Liver (tissue), 9 donors: ENCODE data around the gene SLC25A41. TPM values are rescaled to one million over a fixed set of nuclear protein-coding genes. Genes with fewer than 3 reads are reported as not detected.

ENCODE experiments used
- DNase-seq: peaks from one replicate; pipeline ENCODE4 v3.0.0-alpha.2; 2017; ENCODE audit warnings: low spot score
- H3K27ac ChIP-seq, 2 donors: one replicate each; pipeline ENCODE4 v1.7.0; 2013; ENCODE audit warnings: inconsistent platforms in 2 of 2, low read length in 2 of 2, control low read depth in 1 of 2, low read depth in 1 of 2, mild to moderate bottlenecking in 1 of 2
- H3K27me3 ChIP-seq, 4 donors: one replicate each; pipeline versions ENCODE4 v1.6.1 to v1.7.0; 2013; ENCODE audit warnings: low read length in 3 of 4, inconsistent platforms in 1 of 4, mild to moderate bottlenecking in 1 of 4, moderate library complexity in 1 of 4; ENCODE audit not compliant: control insufficient read depth in 4 of 4, insufficient read depth in 4 of 4
- H3K36me3 ChIP-seq, 4 donors: one replicate each; pipeline versions ENCODE4 v1.6.1 to v1.7.0; 2013; ENCODE audit warnings: low read length in 3 of 4, mild to moderate bottlenecking in 3 of 4, low read depth in 1 of 4, moderate library complexity in 1 of 4; ENCODE audit not compliant: control insufficient read depth in 4 of 4, insufficient read depth in 3 of 4
- H3K4me1 ChIP-seq, 4 donors: one replicate each; pipeline versions ENCODE4 v1.6.1 to v1.7.0; 2013; ENCODE audit warnings: low read length in 3 of 4, mild to moderate bottlenecking in 3 of 4, moderate library complexity in 1 of 4; ENCODE audit not compliant: control insufficient read depth in 4 of 4, insufficient read depth in 4 of 4
- H3K4me3 ChIP-seq, 3 donors: one replicate each; pipeline versions ENCODE4 v1.6.1 to v1.7.0; 2013; ENCODE audit warnings: low read length in 3 of 3, control low read depth in 1 of 3, low read depth in 1 of 3, mild to moderate bottlenecking in 1 of 3
- H3K9ac ChIP-seq, 2 donors: one replicate each; pipeline ENCODE4 v1.7.0; 2013; ENCODE audit warnings: low read length in 2 of 2, mild to moderate bottlenecking in 2 of 2, moderate library complexity in 2 of 2, control low read depth in 1 of 2, low read depth in 1 of 2
- H3K9me3 ChIP-seq, 4 donors: one replicate each; pipeline versions ENCODE4 v1.6.1 to v1.7.0; 2013; ENCODE audit warnings: low read length in 3 of 4; ENCODE audit not compliant: control insufficient read depth in 4 of 4
- FOXA1 ChIP-seq: IDR thresholded peaks from 2 replicates; pipeline ENCODE4 v1.6.1; 2016; ENCODE audit warnings: antibody characterized with exemption
- FOXA2 ChIP-seq: IDR thresholded peaks from 2 replicates; pipeline ENCODE4 v1.6.1; 2016; ENCODE audit warnings: antibody characterized with exemption
- HNF4A ChIP-seq, 2 donors: conservative IDR thresholded peaks; 2 replicates each; pipeline ENCODE4 v1.6.1; 2016; ENCODE audit warnings: antibody characterized with exemption in 2 of 2, mild to moderate bottlenecking in 2 of 2
- JUND ChIP-seq, 2 donors: IDR thresholded peaks; 2 replicates each; pipeline ENCODE4 v1.6.1; 2016; ENCODE audit warnings: antibody characterized with exemption in 2 of 2
- MAX ChIP-seq: IDR thresholded peaks from 2 replicates; pipeline ENCODE4 v1.6.1; 2016; ENCODE audit warnings: antibody characterized with exemption
- NR2F2 ChIP-seq: IDR thresholded peaks from 2 replicates; pipeline ENCODE4 v1.6.1; 2016; ENCODE audit warnings: antibody characterized with exemption
- REST ChIP-seq: IDR thresholded peaks from 2 replicates; pipeline ENCODE4 v1.6.1; 2016; ENCODE audit warnings: antibody characterized with exemption, mild to moderate bottlenecking
- RXRA ChIP-seq, 2 donors: IDR thresholded peaks; 2 replicates each; pipeline ENCODE4 v1.6.1; 2017 to 2018; ENCODE audit warnings: antibody characterized with exemption in 2 of 2, mild to moderate bottlenecking in 1 of 2
- SP1 ChIP-seq: IDR thresholded peaks from 2 replicates; pipeline ENCODE4 v1.6.1; 2018; ENCODE audit warnings: antibody characterized with exemption, mild to moderate bottlenecking
- WGBS: extraction: QIAGEN DNeasy Blood & Tissue Kit; methylation state at CpG from one replicate; pipeline ENCODE4 v1.1.7; 2013; 5-methylcytosine and 5-hydroxymethylcytosine counted together
- polyA plus RNA-seq, 2 donors: library from polyadenylated mRNA; stranded (reverse) in 1 of 2; unstranded in 1 of 2; fragments of 200-250 nt in 1 of 2; fragments of >200 nt in 1 of 2; fragmentation: Nextera tagmentation in 1 of 2; extraction: Ambion mirVana in 1 of 2; gene quantifications; one replicate each; pipeline versions ENCODE4 v1.2.1 to v1.2.3, GENCODE V29; 2013 to 2015
- total RNA-seq, 2 donors: library from RNA; depleted of rRNA; stranded (reverse); fragments of >200 nt; gene quantifications; one replicate each; pipeline ENCODE4 v1.2.3, GENCODE V29; 2014
- TF ChIP-seq, protein P1 (sequence below): IDR thresholded peaks from 2 replicates; pipeline ENCODE4 v1.6.1; 2016; ENCODE audit warnings: antibody characterized with exemption
- TF ChIP-seq, protein P2 (sequence below): fragments of 150-350 bp; IDR thresholded peaks from 2 replicates; pipeline ENCODE4 v1.5.1; 2017; ENCODE audit warnings: improper control_type of control experiment, low read depth, low read length; ENCODE audit not compliant: missing input control
- TF ChIP-seq, protein P3 (sequence below): IDR thresholded peaks from 2 replicates; pipeline ENCODE4 v1.6.1; 2016; ENCODE audit warnings: antibody characterized with exemption
- donor health status: healthy.
- donor health status: healthy.
- donor health status: healthy.
- donor health status: healthy.
- donor health status: healthy.

The SLC25A41 gene
- total and polyA plus RNA-seq, 4 donors = 0.14 to 0.16 TPM; not detected in 2

DNA sequence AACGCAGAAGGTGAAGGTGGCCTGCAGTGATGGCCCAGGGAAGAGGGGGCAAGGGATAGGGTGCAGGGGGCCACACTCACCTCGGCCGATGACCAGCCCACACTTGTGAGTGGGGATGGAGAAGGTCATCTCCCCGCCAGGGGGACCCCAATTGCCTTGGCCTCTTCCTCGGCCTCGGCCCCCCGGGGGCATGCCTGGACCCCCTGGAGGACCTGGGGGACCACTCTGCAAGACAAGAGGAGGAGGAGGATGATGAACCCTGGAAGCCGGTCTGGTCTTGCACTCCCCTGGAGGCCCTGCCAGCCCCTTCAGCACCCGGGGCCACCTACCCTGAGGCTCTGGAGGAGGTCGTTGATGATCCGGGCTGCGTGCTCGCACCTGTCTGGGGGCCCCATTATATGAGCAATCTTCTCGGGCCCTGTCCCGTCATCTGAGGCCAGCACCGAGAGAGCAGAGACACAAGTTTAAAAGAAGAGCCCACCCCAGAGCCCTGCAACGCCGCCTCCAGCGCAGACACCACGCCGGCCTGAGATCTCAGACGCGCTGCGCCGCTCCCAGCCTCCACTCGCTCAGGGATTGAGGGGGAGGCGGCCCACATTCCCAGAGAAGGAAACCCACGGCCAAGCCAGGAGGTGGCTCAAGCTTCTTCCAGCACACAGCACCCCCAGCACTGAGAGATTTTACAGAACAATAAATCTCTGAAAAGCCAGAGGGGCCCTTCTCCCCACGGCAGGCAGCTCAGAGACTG lies 16.7 kb downstream of the SLC25A41 start:
- DNase-seq = no peak
- TF ChIP-seq MAX = no peak
- TF ChIP-seq, protein P1, sequence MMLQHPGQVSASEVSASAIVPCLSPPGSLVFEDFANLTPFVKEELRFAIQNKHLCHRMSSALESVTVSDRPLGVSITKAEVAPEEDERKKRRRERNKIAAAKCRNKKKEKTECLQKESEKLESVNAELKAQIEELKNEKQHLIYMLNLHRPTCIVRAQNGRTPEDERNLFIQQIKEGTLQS = no peak
- no peaks in the 10 kb centered on the region for H3K27me3 ChIP-seq
- H3K4me1 ChIP-seq = peaks cover 0 to 7% (median under 1%) of the 10 kb centered on the region in 4 donors
- WGBS = 97% methylated on average over 29 of the region's 29 CpGs
- H3K4me3 ChIP-seq = no peak overlapping the region
- H3K27ac ChIP-seq = no peak overlapping the region
- H3K36me3 ChIP-seq = peaks cover 24 to 70% (median 51%) of the 10 kb centered on the region in 4 donors
- no peak overlapping the region for H3K9ac ChIP-seq
- H3K9me3 ChIP-seq = no peaks in the 10 kb centered on the region

GRCh38 chr19:6415591-6416190 lies 17.9 kb downstream of the SLC25A41 start:
- no peak for DNase-seq
- TF ChIP-seq, protein P2, sequence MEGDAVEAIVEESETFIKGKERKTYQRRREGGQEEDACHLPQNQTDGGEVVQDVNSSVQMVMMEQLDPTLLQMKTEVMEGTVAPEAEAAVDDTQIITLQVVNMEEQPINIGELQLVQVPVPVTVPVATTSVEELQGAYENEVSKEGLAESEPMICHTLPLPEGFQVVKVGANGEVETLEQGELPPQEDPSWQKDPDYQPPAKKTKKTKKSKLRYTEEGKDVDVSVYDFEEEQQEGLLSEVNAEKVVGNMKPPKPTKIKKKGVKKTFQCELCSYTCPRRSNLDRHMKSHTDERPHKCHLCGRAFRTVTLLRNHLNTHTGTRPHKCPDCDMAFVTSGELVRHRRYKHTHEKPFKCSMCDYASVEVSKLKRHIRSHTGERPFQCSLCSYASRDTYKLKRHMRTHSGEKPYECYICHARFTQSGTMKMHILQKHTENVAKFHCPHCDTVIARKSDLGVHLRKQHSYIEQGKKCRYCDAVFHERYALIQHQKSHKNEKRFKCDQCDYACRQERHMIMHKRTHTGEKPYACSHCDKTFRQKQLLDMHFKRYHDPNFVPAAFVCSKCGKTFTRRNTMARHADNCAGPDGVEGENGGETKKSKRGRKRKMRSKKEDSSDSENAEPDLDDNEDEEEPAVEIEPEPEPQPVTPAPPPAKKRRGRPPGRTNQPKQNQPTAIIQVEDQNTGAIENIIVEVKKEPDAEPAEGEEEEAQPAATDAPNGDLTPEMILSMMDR = no peak
- TF ChIP-seq FOXA2 (no peak), NR2F2 (no peak), SP1 (no peak), FOXA1 (no peak), HNF4A (conservative IDR thresholded peaks at IDR 0.05) (no peak), REST (no peak), RXRA (IDR thresholded peaks at IDR 0.05) (no peak), JUND (IDR thresholded peaks at IDR 0.05) (no peak)
- TF ChIP-seq, protein P3, sequence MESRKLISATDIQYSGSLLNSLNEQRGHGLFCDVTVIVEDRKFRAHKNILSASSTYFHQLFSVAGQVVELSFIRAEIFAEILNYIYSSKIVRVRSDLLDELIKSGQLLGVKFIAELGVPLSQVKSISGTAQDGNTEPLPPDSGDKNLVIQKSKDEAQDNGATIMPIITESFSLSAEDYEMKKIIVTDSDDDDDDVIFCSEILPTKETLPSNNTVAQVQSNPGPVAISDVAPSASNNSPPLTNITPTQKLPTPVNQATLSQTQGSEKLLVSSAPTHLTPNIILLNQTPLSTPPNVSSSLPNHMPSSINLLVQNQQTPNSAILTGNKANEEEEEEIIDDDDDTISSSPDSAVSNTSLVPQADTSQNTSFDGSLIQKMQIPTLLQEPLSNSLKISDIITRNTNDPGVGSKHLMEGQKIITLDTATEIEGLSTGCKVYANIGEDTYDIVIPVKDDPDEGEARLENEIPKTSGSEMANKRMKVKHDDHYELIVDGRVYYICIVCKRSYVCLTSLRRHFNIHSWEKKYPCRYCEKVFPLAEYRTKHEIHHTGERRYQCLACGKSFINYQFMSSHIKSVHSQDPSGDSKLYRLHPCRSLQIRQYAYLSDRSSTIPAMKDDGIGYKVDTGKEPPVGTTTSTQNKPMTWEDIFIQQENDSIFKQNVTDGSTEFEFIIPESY = no peak
- Histone ChIP-seq H3K4me1 (no peaks in the 10 kb centered on the region), H3K9me3 (no peaks in the 10 kb centered on the region), H3K27me3 (no peaks in the 10 kb centered on the region), H3K4me3 (no peak overlapping the region), H3K9ac (no peak overlapping the region), H3K36me3 (peaks cover 20 to 64% (median 46%) of the 10 kb centered on the region in 4 donors), H3K27ac (no peak overlapping the region)
- 96% methylated on average over 32 of the region's 32 CpGs for WGBS
